Measurements from ENCODE around the gene UBE2O.

- TF ChIP-seq EZH2 (IDR thresholded peaks at IDR 0.05; ENCODE audit: insufficient read depth, poor library complexity, severe bottlenecking) (no peak), EZH2phosphoT487 (IDR thresholded peaks at IDR 0.05; ENCODE audit: insufficient read depth, low read depth) (no peak)
These were observed 74.2 kb downstream of the UBE2O start for GRCh38 chr17:76378548-76379274.
